Measurements from ENCODE around the gene UBE2G2. TPM values are rescaled to one million over a fixed set of nuclear protein-coding genes. Genes with fewer than 3 reads are reported as not detected.

The UBE2G2 gene
- total RNA-seq, 1 donor: 75.3 TPM

- Histone ChIP-seq H4K20me1 (ENCODE audit: insufficient read depth, low read length) (peaks cover 31% of the 10 kb centered on the region), H2AFZ (ENCODE audit: low read length) (peak within 1 kb of the TSS; percentile 70), H3K27ac (ENCODE audit: low read depth, low read length) (peak within 1 kb of the TSS; percentile 37), H3K4me1 (ENCODE audit: insufficient read depth, low read length) (peaks cover 24% of the 10 kb centered on the region), H3K9me3 (ENCODE audit: low read depth, low read length) (peaks cover 8% of the 10 kb centered on the region), H3K4me2 (ENCODE audit: insufficient read depth, low read length) (peak within 1 kb of the TSS; percentile 87), H3K36me3 (ENCODE audit: insufficient read depth, low read length) (peaks cover 4% of the 10 kb centered on the region), H3K27me3 (ENCODE audit: insufficient read depth, low read length) (no peaks in the 10 kb centered on the region), H3K79me2 (ENCODE audit: insufficient read depth, low read length) (peaks cover 44% of the 10 kb centered on the region), H3K4me3 (ENCODE audit: insufficient read depth, low read length) (peak within 1 kb of the TSS; percentile 82)
- TF ChIP-seq, protein P1, sequence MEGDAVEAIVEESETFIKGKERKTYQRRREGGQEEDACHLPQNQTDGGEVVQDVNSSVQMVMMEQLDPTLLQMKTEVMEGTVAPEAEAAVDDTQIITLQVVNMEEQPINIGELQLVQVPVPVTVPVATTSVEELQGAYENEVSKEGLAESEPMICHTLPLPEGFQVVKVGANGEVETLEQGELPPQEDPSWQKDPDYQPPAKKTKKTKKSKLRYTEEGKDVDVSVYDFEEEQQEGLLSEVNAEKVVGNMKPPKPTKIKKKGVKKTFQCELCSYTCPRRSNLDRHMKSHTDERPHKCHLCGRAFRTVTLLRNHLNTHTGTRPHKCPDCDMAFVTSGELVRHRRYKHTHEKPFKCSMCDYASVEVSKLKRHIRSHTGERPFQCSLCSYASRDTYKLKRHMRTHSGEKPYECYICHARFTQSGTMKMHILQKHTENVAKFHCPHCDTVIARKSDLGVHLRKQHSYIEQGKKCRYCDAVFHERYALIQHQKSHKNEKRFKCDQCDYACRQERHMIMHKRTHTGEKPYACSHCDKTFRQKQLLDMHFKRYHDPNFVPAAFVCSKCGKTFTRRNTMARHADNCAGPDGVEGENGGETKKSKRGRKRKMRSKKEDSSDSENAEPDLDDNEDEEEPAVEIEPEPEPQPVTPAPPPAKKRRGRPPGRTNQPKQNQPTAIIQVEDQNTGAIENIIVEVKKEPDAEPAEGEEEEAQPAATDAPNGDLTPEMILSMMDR (IDR thresholded peaks at IDR 0.05; ENCODE audit: extremely low read depth, low read depth, low read length): no peak
- peak; percentile 99 for DNase-seq (ENCODE audit: insufficient read length, low spot score, missing footprints)
These were observed 16.5 kb upstream of the UBE2G2 start, which contains the start of gene SUMO3 for GRCh38 chr21:44817914-44818639. TSS of gene SUMO3 (minus strand) at chr21:44818062. CDS start at chr21:44817968, 94 bp downstream.

GRCh38 chr21:44817506-44817880 is 15.9 kb upstream of the UBE2G2 start:
- Histone ChIP-seq H3K4me2 (ENCODE audit: insufficient read depth, low read length) (peak overlapping the region; percentile 87), H3K27ac (ENCODE audit: low read depth, low read length) (peak overlapping the region; percentile 37), H3K79me2 (ENCODE audit: insufficient read depth, low read length) (peaks cover 50% of the 10 kb centered on the region), H2AFZ (ENCODE audit: low read length) (no peak overlapping the region), H3K27me3 (ENCODE audit: insufficient read depth, low read length) (no peaks in the 10 kb centered on the region), H4K20me1 (ENCODE audit: insufficient read depth, low read length) (peaks cover 37% of the 10 kb centered on the region), H3K9me3 (ENCODE audit: low read depth, low read length) (peaks cover 4% of the 10 kb centered on the region), H3K4me1 (ENCODE audit: insufficient read depth, low read length) (peaks cover 24% of the 10 kb centered on the region), H3K36me3 (ENCODE audit: insufficient read depth, low read length) (peaks cover 10% of the 10 kb centered on the region), H3K4me3 (ENCODE audit: insufficient read depth, low read length) (peak overlapping the region; percentile 82)
- TF ChIP-seq, protein P1 (IDR thresholded peaks at IDR 0.05; ENCODE audit: extremely low read depth, low read depth, low read length): no peak
- peak; percentile 99 for DNase-seq (ENCODE audit: insufficient read length, low spot score, missing footprints)

DNA sequence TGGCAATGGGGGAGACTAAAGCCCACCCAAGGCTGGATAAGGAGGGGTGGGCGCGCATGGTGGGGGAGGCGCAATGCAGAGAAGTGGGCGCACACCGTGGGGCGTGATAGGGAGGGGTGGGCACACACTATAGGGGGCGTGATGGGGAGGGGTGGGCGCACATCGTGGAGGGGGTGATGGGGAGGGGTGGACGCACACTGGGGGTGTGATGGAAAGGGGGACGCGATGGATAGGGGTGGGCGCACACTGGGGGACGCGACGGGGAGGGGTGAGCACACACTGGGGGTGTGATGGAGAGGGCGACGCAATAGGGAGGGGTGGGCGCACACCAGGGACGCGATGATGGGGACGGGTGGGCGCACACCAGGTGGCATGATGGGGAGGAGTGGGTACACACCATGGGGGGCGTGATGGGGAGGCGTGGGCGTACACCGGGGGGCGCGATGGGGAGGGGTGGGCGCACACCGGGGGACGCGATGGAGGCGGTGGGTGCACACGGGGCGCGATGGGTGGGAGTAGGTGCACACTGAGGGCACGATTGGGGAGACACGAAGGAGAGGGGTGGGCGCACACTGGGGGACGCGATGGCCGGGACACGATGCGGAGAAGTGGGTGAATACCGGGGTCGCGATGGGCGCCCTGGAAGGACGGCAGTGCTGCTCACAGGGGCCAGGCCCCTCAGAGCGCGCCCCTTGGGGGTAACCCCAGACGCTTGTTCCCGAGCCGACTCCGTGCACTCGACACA is 15.3 kb upstream of the UBE2G2 start:
- Histone ChIP-seq H3K27me3 (ENCODE audit: insufficient read depth, low read length) (no peaks in the 10 kb centered on the region), H3K4me3 (ENCODE audit: insufficient read depth, low read length) (peak overlapping the region; percentile 82), H3K9me3 (ENCODE audit: low read depth, low read length) (peaks cover 2% of the 10 kb centered on the region), H3K27ac (ENCODE audit: low read depth, low read length) (peak overlapping the region; percentile 37), H3K4me1 (ENCODE audit: insufficient read depth, low read length) (peaks cover 24% of the 10 kb centered on the region), H4K20me1 (ENCODE audit: insufficient read depth, low read length) (peaks cover 41% of the 10 kb centered on the region), H3K4me2 (ENCODE audit: insufficient read depth, low read length) (peak overlapping the region; percentile 87), H3K36me3 (ENCODE audit: insufficient read depth, low read length) (peaks cover 13% of the 10 kb centered on the region), H2AFZ (ENCODE audit: low read length) (no peak overlapping the region), H3K79me2 (ENCODE audit: insufficient read depth, low read length) (peaks cover 56% of the 10 kb centered on the region)
- DNase-seq (ENCODE audit: insufficient read length, low spot score, missing footprints): peak; percentile 58
- TF ChIP-seq, protein P1 (IDR thresholded peaks at IDR 0.05; ENCODE audit: extremely low read depth, low read depth, low read length): no peak

Measured in osteoblast (primary cell).